Measurements from ENCODE around the gene NFATC1. TPM values are rescaled to one million over a fixed set of nuclear protein-coding genes. Genes with fewer than 3 reads are reported as not detected.
A peak's percentile ranks its signal among the peaks of the same experiment; 100 is the strongest.

The NFATC1 gene
- total RNA-seq, 2 experiments from 2014 or later, result 77.8 to 79.4 TPM

GRCh38 chr18:79515331-79515730, 119.6 kb downstream of the NFATC1 start:
- Mint-ChIP-seq H3K4me1 (ENCODE audit: low read depth) (peaks cover 44% of the 10 kb centered on the region), H3K27ac (peak overlapping the region; percentile 96), H3K9me3 (no peaks in the 10 kb centered on the region), H3K36me3 (ENCODE audit: low read depth) (peaks cover 20% of the 10 kb centered on the region), H3K4me3 (no peak overlapping the region), H3K27me3 (ENCODE audit: low read depth) (no peaks in the 10 kb centered on the region)
- peak; percentile 3 for DNase-seq
- intact Hi-C loops (cut with micrococcal nuclease), result no loop called here
- CTCF ChIA-PET, result interaction anchor here (0.6 to 1.4 kb wide), 2 partner anchors 8 to 72 kb away, joined by 3 to 5 read pairs; no protein-coding TSS in a partner anchor

- peak; percentile 3 for DNase-seq
- CTCF ChIA-PET, result interaction anchor here (1.0 to 1.4 kb wide), 2 partner anchors 8 to 109 kb away, joined by 4 to 5 read pairs; no protein-coding TSS in a partner anchor
- H3K27ac Mint-ChIP-seq, result peak overlapping the region; percentile 96
- intact Hi-C loops (cut with micrococcal nuclease), result loop anchor here (1.0 kb wide), 1 partner anchor 9 kb away; no protein-coding TSS in a partner anchor
- no peaks in the 10 kb centered on the region for H3K9me3 Mint-ChIP-seq
- H3K4me1 Mint-ChIP-seq (ENCODE audit: low read depth), result peaks cover 50% of the 10 kb centered on the region
- peak overlapping the region; percentile 69 for H3K4me3 Mint-ChIP-seq
- no peaks in the 10 kb centered on the region for H3K27me3 Mint-ChIP-seq (ENCODE audit: low read depth)
- H3K36me3 Mint-ChIP-seq (ENCODE audit: low read depth), result peaks cover 20% of the 10 kb centered on the region
Measured at GRCh38 chr18:79515944-79516351, 120.2 kb downstream of the NFATC1 start.

GRCh38 chr18:79516441-79516931, 120.8 kb downstream of the NFATC1 start:
- CTCF ChIA-PET, result interaction anchor here (0.9 to 1.4 kb wide), 5 partner anchors 9 to 135 kb away, joined by 3 to 5 read pairs (median 4); no protein-coding TSS in a partner anchor
- Mint-ChIP-seq H3K27me3 (ENCODE audit: low read depth) (no peaks in the 10 kb centered on the region), H3K27ac (peak overlapping the region; percentile 96), H3K9me3 (no peaks in the 10 kb centered on the region), H3K4me1 (ENCODE audit: low read depth) (peaks cover 54% of the 10 kb centered on the region), H3K36me3 (ENCODE audit: low read depth) (peaks cover 22% of the 10 kb centered on the region), H3K4me3 (peak overlapping the region; percentile 69)
- intact Hi-C loops (cut with micrococcal nuclease), result loop anchor here (1.0 kb wide), 1 partner anchor 9 kb away; no protein-coding TSS in a partner anchor
- DNase-seq, result peak; percentile 30

GRCh38 chr18:79517341-79517740, 121.6 kb downstream of the NFATC1 start:
- Mint-ChIP-seq H3K4me1 (ENCODE audit: low read depth) (peaks cover 63% of the 10 kb centered on the region), H3K9me3 (no peaks in the 10 kb centered on the region), H3K27me3 (ENCODE audit: low read depth) (no peaks in the 10 kb centered on the region), H3K36me3 (ENCODE audit: low read depth) (peaks cover 22% of the 10 kb centered on the region), H3K4me3 (peak overlapping the region; percentile 69), H3K27ac (peak overlapping the region; percentile 96)
- CTCF ChIA-PET, result interaction anchor here (1.0 kb wide), 2 partner anchors 9 to 12 kb away, joined by 3 to 4 read pairs; no protein-coding TSS in a partner anchor
- intact Hi-C loops (cut with micrococcal nuclease), result no loop called here
- DNase-seq, result peak; percentile 80

GRCh38 chr18:79518028-79518682, 122.4 kb downstream of the NFATC1 start:
- Mint-ChIP-seq H3K27ac (peak overlapping the region; percentile 96), H3K27me3 (ENCODE audit: low read depth) (no peaks in the 10 kb centered on the region), H3K36me3 (ENCODE audit: low read depth) (peaks cover 19% of the 10 kb centered on the region), H3K4me3 (peak overlapping the region; percentile 69), H3K9me3 (no peaks in the 10 kb centered on the region), H3K4me1 (ENCODE audit: low read depth) (peaks cover 70% of the 10 kb centered on the region)
- DNase-seq, result peak; percentile 35
- CTCF ChIA-PET, result interaction anchor here (0.7 kb wide), 1 partner anchor 15 kb away, joined by 3 read pairs; no protein-coding TSS in a partner anchor
- intact Hi-C loops (cut with micrococcal nuclease), result no loop called here

GRCh38 chr18:79518683-79519128, 123.0 kb downstream of the NFATC1 start:
- Mint-ChIP-seq H3K27ac (peak overlapping the region; percentile 96), H3K27me3 (ENCODE audit: low read depth) (no peaks in the 10 kb centered on the region), H3K9me3 (no peaks in the 10 kb centered on the region), H3K4me3 (no peak overlapping the region), H3K4me1 (ENCODE audit: low read depth) (peaks cover 74% of the 10 kb centered on the region), H3K36me3 (ENCODE audit: low read depth) (peaks cover 16% of the 10 kb centered on the region)
- intact Hi-C loops (cut with micrococcal nuclease), result no loop called here
- CTCF ChIA-PET, result no interaction called here
- DNase-seq, result no peak

GRCh38 chr18:79519751-79520477, 124.2 kb downstream of the NFATC1 start:
- intact Hi-C loops (cut with micrococcal nuclease), result loop anchor here (5.0 kb wide), 3 partner anchors 43 to 453 kb away; partner anchors contain the start of genes ATP9B and SLC66A2
- Mint-ChIP-seq H3K27me3 (ENCODE audit: low read depth) (no peaks in the 10 kb centered on the region), H3K36me3 (ENCODE audit: low read depth) (peaks cover 15% of the 10 kb centered on the region), H3K9me3 (no peaks in the 10 kb centered on the region), H3K27ac (peak overlapping the region; percentile 100), H3K4me1 (ENCODE audit: low read depth) (peaks cover 80% of the 10 kb centered on the region), H3K4me3 (peak overlapping the region; percentile 78)
- CTCF ChIA-PET, result no interaction called here
- peak; percentile 82 for DNase-seq

GRCh38 chr18:79520478-79521390, 125.0 kb downstream of the NFATC1 start:
- peaks cover 18% of the 10 kb centered on the region for H3K36me3 Mint-ChIP-seq (ENCODE audit: low read depth)
- DNase-seq, result no peak
- CTCF ChIA-PET, result no interaction called here

GRCh38 chr18:79521416-79522205, 125.9 kb downstream of the NFATC1 start:
- Mint-ChIP-seq H3K36me3 (ENCODE audit: low read depth) (peaks cover 19% of the 10 kb centered on the region), H3K4me1 (ENCODE audit: low read depth) (peaks cover 83% of the 10 kb centered on the region), H3K27ac (peak overlapping the region; percentile 100), H3K4me3 (peak overlapping the region; percentile 83), H3K9me3 (no peaks in the 10 kb centered on the region), H3K27me3 (ENCODE audit: low read depth) (no peaks in the 10 kb centered on the region)
- CTCF ChIA-PET, result no interaction called here
- peak; percentile 26 for DNase-seq
- intact Hi-C loops (cut with micrococcal nuclease), result loop anchor here (2.0 to 5.0 kb wide), 5 partner anchors 15 to 467 kb away; partner anchors contain the start of genes ATP9B, SLC66A2 and TXNL4A

More at GRCh38 chr18:79520478-79521390, 125.0 kb downstream of the NFATC1 start:
- intact Hi-C loops (cut with micrococcal nuclease), result loop anchor here (5.0 kb wide), 3 partner anchors 43 to 453 kb away; partner anchors contain the start of genes ATP9B and SLC66A2
- Mint-ChIP-seq H3K27me3 (ENCODE audit: low read depth) (no peaks in the 10 kb centered on the region), H3K4me3 (peak overlapping the region; percentile 78), H3K27ac (peak overlapping the region; percentile 100), H3K4me1 (ENCODE audit: low read depth) (peaks cover 82% of the 10 kb centered on the region), H3K9me3 (no peaks in the 10 kb centered on the region)

- Mint-ChIP-seq H3K27me3 (ENCODE audit: low read depth) (no peaks in the 10 kb centered on the region), H3K9me3 (no peaks in the 10 kb centered on the region), H3K27ac (peak overlapping the region; percentile 100), H3K4me1 (ENCODE audit: low read depth) (peaks cover 79% of the 10 kb centered on the region), H3K4me3 (peak overlapping the region; percentile 83), H3K36me3 (ENCODE audit: low read depth) (peaks cover 25% of the 10 kb centered on the region)
- intact Hi-C loops (cut with micrococcal nuclease), result loop anchor here (1.0 to 5.0 kb wide), 10 partner anchors 16 to 512 kb away; partner anchors contain the start of genes ATP9B, CTDP1, NFATC1 and RBFA
- CTCF ChIA-PET, result interaction anchor here (0.7 to 1.5 kb wide), 9 partner anchors 15 to 121 kb away, joined by 3 to 5 read pairs (median 4); no protein-coding TSS in a partner anchor
- DNase-seq, result peak; percentile 91
Measured at GRCh38 chr18:79522451-79523205, 126.9 kb downstream of the NFATC1 start.

All from activated naive CD4-positive, alpha-beta T cell treated with anti-CD3 and anti-CD28 coated beads for 36 hours (primary cell).